HepG2 (cell line): ENCODE data around the gene SEC24D. TPM values are rescaled to one million over a fixed set of nuclear protein-coding genes. Genes with fewer than 3 reads are reported as not detected.

Experiments used
- BORCS8-MEF2B ChIP-seq: sonication (generic); formaldehyde crosslinking; IDR thresholded peaks from 2 replicates; pipeline ENCODE4 v1.8.0; 2022; ENCODE audit warnings: mild to moderate bottlenecking, missing genetic modification reagents
- DR1 ChIP-seq: sonication (generic); formaldehyde crosslinking; IDR thresholded peaks from 2 replicates; pipeline ENCODE4 v1.8.0; 2021; ENCODE audit warnings: mild to moderate bottlenecking, missing genetic modification reagents, inconsistent platforms
- KDM5B ChIP-seq: sonication (generic); formaldehyde crosslinking; IDR thresholded peaks from 2 replicates; pipeline ENCODE4 v1.4.0; 2020; ENCODE audit warnings: missing genetic modification reagents, mild to moderate bottlenecking, borderline replicate concordance
- ONECUT2 ChIP-seq: sonication (generic); formaldehyde crosslinking; IDR thresholded peaks from 2 replicates; pipeline ENCODE4 v1.4.0; 2020; ENCODE audit warnings: missing genetic modification reagents
- POLR2AphosphoS2 ChIP-seq: IDR thresholded peaks from 2 replicates; pipeline ENCODE4 v1.6.1; 2011; ENCODE audit warnings: low read depth, low read length, improper control_type of control experiment
- REL ChIP-seq: sonication (generic); formaldehyde crosslinking; conservative IDR thresholded peaks from 2 replicates; pipeline ENCODE4 v1.8.0; 2022; ENCODE audit warnings: mild to moderate bottlenecking, missing genetic modification reagents, moderate library complexity
- RFXAP ChIP-seq: sonication (generic); formaldehyde crosslinking; IDR thresholded peaks from 2 replicates; pipeline ENCODE4 v1.4.0; 2020; ENCODE audit warnings: missing genetic modification reagents, borderline replicate concordance
- SALL2 ChIP-seq: sonication (generic); formaldehyde crosslinking; IDR thresholded peaks from 2 replicates; pipeline ENCODE4 v1.8.1; 2023; ENCODE audit warnings: mild to moderate bottlenecking, missing genetic modification reagents, inconsistent platforms
- SMARCC2 ChIP-seq: fragments of 450-650 bp; IDR thresholded peaks from 2 replicates; pipeline ENCODE4 v1.6.1; 2017; ENCODE audit warnings: antibody characterized with exemption, mild to moderate bottlenecking
- SRF ChIP-seq: IDR thresholded peaks from 2 replicates; pipeline ENCODE4 v1.6.1; 2011; ENCODE audit warnings: mild to moderate bottlenecking, low read depth, low read length, moderate library complexity
- STAT5B ChIP-seq: sonication (generic); formaldehyde crosslinking; IDR thresholded peaks from 2 replicates; pipeline ENCODE4 v1.4.0; 2020; ENCODE audit warnings: missing genetic modification reagents
- TAF15 ChIP-seq: fragments of 200-400 bp; formaldehyde crosslinking; IDR thresholded peaks from one replicate; pipeline ENCODE4 v1.6.1; 2018; ENCODE audit warnings: mild to moderate bottlenecking, low read depth, low read length; ENCODE audit not compliant: poor library complexity, severe bottlenecking
- ZKSCAN5 ChIP-seq: sonication (generic); formaldehyde crosslinking; IDR thresholded peaks from 2 replicates; pipeline ENCODE4 v1.5.1; 2020; ENCODE audit warnings: mild to moderate bottlenecking, missing genetic modification reagents
- ZMYM4 ChIP-seq: sonication (generic); formaldehyde crosslinking; IDR thresholded peaks from 2 replicates; pipeline ENCODE4 v1.8.1; 2023; ENCODE audit warnings: mild to moderate bottlenecking, missing genetic modification reagents
- ZNF451 ChIP-seq: sonication (generic); formaldehyde crosslinking; IDR thresholded peaks from 2 replicates; pipeline ENCODE4 v1.5.0; 2020; ENCODE audit warnings: mild to moderate bottlenecking, missing genetic modification reagents
- ZSCAN21 ChIP-seq: sonication (generic); formaldehyde crosslinking; IDR thresholded peaks from 2 replicates; pipeline ENCODE4 v1.8.0; 2022; ENCODE audit warnings: mild to moderate bottlenecking, missing genetic modification reagents, moderate library complexity, borderline replicate concordance
- polyA plus RNA-seq, 8 experiments: library from polyadenylated mRNA; depleted of rRNA in 3 of 8; stranded (reverse) in 7 of 8; unstranded in 1 of 8; fragments of >200 nt; fragmentation: Illumina TruSeq in 4 of 8; extraction: Trizol in 4 of 8; gene quantifications; 2 replicates each; pipeline versions ENCODE4 v1.2.1 to v1.2.3, GENCODE V29; 2011 to 2016; ENCODE audit warnings: low read depth in 4 of 8, missing spikeins in 1 of 8, mixed read lengths in 1 of 8; ENCODE audit not compliant: insufficient read depth in 1 of 8
- total RNA-seq, 5 experiments: library from RNA; depleted of rRNA; stranded (reverse); fragments of >200 nt; fragmentation: Illumina TruSeq; extraction: Trizol; gene quantifications; 2 replicates each; pipeline ENCODE4 v1.2.3, GENCODE V29; 2016; ENCODE audit warnings: low read depth in 1 of 5
- TF ChIP-seq, protein P1 (sequence below): sonication (generic); formaldehyde crosslinking; conservative IDR thresholded peaks from 2 replicates; pipeline ENCODE4 v1.4.0; 2020; ENCODE audit warnings: mild to moderate bottlenecking, missing genetic modification reagents, moderate library complexity
- TF ChIP-seq, protein P2 (sequence below): sonication (generic); formaldehyde crosslinking; conservative IDR thresholded peaks from 2 replicates; pipeline ENCODE4 v1.4.0; 2020; ENCODE audit warnings: missing genetic modification reagents
- TF ChIP-seq, protein P3 (sequence below): sonication (generic); formaldehyde crosslinking; IDR thresholded peaks from 2 replicates; pipeline ENCODE4 v1.8.1; 2023; ENCODE audit warnings: mild to moderate bottlenecking, missing genetic modification reagents
- TF ChIP-seq, protein P4 (sequence below): IDR thresholded peaks from 2 replicates; pipeline ENCODE4 v1.6.1; 2016; ENCODE audit warnings: missing genetic modification reagents, missing compliant biosample characterization
- TF ChIP-seq, protein P5 (sequence below): sonication (generic); formaldehyde crosslinking; IDR thresholded peaks from 2 replicates; pipeline ENCODE4 v1.9.0; 2022; ENCODE audit warnings: missing genetic modification reagents, mild to moderate bottlenecking, borderline replicate concordance

Gene SEC24D
- total and polyA plus RNA-seq, 2 of the 13 experiments (the other 11 are each of a cell fraction or from before 2014, with no cell fraction given) = 30.0 to 51.1 TPM

DNA sequence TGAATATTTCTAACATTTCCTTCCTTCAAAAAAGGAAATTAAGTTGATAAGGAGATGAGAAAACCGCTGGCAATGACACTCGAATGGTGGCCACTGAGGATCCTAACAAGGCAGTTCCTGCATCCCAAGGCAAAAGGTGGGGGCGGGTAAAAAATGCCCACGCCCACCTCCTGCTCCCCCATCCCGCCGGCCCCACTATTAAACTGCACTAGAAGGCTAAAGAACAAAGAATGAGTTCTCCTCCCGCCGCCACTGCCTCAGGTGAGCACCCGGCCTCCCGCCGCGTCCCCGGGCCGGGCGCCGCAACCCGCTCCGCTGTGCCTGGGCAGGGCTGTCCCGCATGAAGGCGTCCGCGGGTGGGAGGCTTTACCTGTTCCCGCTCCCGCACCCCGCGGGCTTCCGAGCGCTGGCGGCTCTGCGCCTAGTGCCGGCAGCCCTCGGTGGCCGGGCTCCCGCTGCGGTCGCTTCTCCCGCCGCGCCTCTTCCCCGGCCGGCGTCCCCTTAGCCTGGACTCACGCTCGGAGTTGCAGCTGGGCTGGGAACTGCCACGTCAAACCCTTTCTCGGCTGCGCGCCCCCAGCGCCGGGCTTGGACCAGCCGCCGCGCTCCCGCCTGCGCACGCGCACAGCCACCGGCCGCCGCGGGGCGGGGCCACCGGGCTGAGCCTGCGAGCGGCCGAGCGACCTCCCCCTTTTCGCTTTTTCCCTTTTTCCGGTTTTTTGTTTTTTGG lies at the start of gene SEC24D (continued):
- TF ChIP-seq, protein P1, sequence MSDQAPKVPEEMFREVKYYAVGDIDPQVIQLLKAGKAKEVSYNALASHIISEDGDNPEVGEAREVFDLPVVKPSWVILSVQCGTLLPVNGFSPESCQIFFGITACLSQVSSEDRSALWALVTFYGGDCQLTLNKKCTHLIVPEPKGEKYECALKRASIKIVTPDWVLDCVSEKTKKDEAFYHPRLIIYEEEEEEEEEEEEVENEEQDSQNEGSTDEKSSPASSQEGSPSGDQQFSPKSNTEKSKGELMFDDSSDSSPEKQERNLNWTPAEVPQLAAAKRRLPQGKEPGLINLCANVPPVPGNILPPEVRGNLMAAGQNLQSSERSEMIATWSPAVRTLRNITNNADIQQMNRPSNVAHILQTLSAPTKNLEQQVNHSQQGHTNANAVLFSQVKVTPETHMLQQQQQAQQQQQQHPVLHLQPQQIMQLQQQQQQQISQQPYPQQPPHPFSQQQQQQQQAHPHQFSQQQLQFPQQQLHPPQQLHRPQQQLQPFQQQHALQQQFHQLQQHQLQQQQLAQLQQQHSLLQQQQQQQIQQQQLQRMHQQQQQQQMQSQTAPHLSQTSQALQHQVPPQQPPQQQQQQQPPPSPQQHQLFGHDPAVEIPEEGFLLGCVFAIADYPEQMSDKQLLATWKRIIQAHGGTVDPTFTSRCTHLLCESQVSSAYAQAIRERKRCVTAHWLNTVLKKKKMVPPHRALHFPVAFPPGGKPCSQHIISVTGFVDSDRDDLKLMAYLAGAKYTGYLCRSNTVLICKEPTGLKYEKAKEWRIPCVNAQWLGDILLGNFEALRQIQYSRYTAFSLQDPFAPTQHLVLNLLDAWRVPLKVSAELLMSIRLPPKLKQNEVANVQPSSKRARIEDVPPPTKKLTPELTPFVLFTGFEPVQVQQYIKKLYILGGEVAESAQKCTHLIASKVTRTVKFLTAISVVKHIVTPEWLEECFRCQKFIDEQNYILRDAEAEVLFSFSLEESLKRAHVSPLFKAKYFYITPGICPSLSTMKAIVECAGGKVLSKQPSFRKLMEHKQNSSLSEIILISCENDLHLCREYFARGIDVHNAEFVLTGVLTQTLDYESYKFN = no peak
- TF ChIP-seq, protein P2, sequence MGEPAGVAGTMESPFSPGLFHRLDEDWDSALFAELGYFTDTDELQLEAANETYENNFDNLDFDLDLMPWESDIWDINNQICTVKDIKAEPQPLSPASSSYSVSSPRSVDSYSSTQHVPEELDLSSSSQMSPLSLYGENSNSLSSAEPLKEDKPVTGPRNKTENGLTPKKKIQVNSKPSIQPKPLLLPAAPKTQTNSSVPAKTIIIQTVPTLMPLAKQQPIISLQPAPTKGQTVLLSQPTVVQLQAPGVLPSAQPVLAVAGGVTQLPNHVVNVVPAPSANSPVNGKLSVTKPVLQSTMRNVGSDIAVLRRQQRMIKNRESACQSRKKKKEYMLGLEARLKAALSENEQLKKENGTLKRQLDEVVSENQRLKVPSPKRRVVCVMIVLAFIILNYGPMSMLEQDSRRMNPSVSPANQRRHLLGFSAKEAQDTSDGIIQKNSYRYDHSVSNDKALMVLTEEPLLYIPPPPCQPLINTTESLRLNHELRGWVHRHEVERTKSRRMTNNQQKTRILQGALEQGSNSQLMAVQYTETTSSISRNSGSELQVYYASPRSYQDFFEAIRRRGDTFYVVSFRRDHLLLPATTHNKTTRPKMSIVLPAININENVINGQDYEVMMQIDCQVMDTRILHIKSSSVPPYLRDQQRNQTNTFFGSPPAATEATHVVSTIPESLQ (CRISPR knock-in tag) = no peak
- TF ChIP-seq SRF (no peak), SMARCC2 (no peak), ZKSCAN5 (CRISPR knock-in tag) (no peak), ZNF451 (peak; percentile 32; the same call in 1 of the 2 replicates), REL (peak; percentile 40; the same call in 1 of the 2 replicates), TAF15 (peak; percentile 44), KDM5B (no peak), BORCS8-MEF2B (peak; percentile 72), ZMYM4 (no peak), ONECUT2 (no peak), SALL2 (0 out of 2 replicates have a peak, but pooled peaks have one; percentile 8), POLR2AphosphoS2 (no peak), STAT5B (CRISPR knock-in tag) (no peak), DR1 (CRISPR knock-in tag) (no peak; the same call in 1 of the 2 replicates), ZSCAN21 (CRISPR knock-in tag) (peak; percentile 33; the same call in 1 of the 2 replicates), RFXAP (CRISPR knock-in tag) (0 out of 2 replicates have a peak, but pooled peaks have one; percentile 32)
- TF ChIP-seq, protein P3, sequence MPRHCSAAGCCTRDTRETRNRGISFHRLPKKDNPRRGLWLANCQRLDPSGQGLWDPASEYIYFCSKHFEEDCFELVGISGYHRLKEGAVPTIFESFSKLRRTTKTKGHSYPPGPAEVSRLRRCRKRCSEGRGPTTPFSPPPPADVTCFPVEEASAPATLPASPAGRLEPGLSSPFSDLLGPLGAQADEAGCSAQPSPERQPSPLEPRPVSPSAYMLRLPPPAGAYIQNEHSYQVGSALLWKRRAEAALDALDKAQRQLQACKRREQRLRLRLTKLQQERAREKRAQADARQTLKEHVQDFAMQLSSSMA (CRISPR knock-in tag) = no peak
- TF ChIP-seq, protein P4, sequence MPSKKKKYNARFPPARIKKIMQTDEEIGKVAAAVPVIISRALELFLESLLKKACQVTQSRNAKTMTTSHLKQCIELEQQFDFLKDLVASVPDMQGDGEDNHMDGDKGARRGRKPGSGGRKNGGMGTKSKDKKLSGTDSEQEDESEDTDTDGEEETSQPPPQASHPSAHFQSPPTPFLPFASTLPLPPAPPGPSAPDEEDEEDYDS (CRISPR knock-in tag) = no peak
- TF ChIP-seq, protein P5, sequence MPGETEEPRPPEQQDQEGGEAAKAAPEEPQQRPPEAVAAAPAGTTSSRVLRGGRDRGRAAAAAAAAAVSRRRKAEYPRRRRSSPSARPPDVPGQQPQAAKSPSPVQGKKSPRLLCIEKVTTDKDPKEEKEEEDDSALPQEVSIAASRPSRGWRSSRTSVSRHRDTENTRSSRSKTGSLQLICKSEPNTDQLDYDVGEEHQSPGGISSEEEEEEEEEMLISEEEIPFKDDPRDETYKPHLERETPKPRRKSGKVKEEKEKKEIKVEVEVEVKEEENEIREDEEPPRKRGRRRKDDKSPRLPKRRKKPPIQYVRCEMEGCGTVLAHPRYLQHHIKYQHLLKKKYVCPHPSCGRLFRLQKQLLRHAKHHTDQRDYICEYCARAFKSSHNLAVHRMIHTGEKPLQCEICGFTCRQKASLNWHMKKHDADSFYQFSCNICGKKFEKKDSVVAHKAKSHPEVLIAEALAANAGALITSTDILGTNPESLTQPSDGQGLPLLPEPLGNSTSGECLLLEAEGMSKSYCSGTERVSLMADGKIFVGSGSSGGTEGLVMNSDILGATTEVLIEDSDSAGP (CRISPR knock-in tag) = peak; percentile 33; the same call in 1 of the 2 replicates
